Urinary bladder (tissue), 4 donors: Measurements from ENCODE around the gene DOHH. TPM values are rescaled to one million over a fixed set of nuclear protein-coding genes. Genes with fewer than 3 reads are reported as not detected.
A peak's percentile ranks its signal among the peaks of the same experiment; 100 is the strongest.
"Not testable (repeated sequence)": the region's sequence is repeated elsewhere in the genome, so short reads cannot be mapped to it uniquely, and the experiment has no call there.

Source experiments
- DNase-seq: peaks from one replicate; pipeline ENCODE4 v3.0.0-alpha.2; 2015; ENCODE audit errors: extremely low spot score
- H3K27ac ChIP-seq: one replicate; pipeline ENCODE4 v1.5.1; 2013; ENCODE audit warnings: low read depth, mild to moderate bottlenecking, moderate library complexity
- H3K36me3 ChIP-seq: one replicate; pipeline ENCODE4 v1.6.1; 2013; ENCODE audit warnings: mild to moderate bottlenecking, moderate library complexity; ENCODE audit not compliant: insufficient read depth
- H3K4me1 ChIP-seq: one replicate; pipeline ENCODE4 v1.6.1; 2013; ENCODE audit warnings: mild to moderate bottlenecking, moderate library complexity; ENCODE audit not compliant: insufficient read depth
- H3K4me3 ChIP-seq: one replicate; pipeline ENCODE4 v1.5.1; 2013; ENCODE audit warnings: low read depth, low read length
- WGBS: extraction: QIAGEN DNeasy Blood & Tissue Kit; methylation state at CpG from one replicate; pipeline ENCODE4 v1.1.7; 2013; 5-methylcytosine and 5-hydroxymethylcytosine counted together
- polyA plus RNA-seq: library from polyadenylated mRNA; stranded (reverse); fragments of 200-250 nt; gene quantifications from one replicate; pipeline ENCODE4 v1.2.3, GENCODE V29; 2013
- total RNA-seq: library from RNA; depleted of rRNA; stranded (reverse); fragments of >200 nt; gene quantifications from one replicate; pipeline ENCODE4 v1.2.3, GENCODE V29; 2014
- donor health status: healthy with polysubstance abuse.
- donor health status: healthy.

The DOHH gene
- total and polyA plus RNA-seq, 2 donors, result 2.9 to 18.3 TPM

GRCh38 chr19:3454656-3455392 is 45.6 kb downstream of the DOHH start:
- Histone ChIP-seq H3K4me3 (no peak overlapping the region), H3K27ac (no peak overlapping the region), H3K4me1 (no peaks in the 10 kb centered on the region), H3K36me3 (peaks cover 2% of the 10 kb centered on the region)
- no peak for DNase-seq
- WGBS, result 91% methylated on average over 15 of the region's 15 CpGs

GRCh38 chr19:3453840-3454239 is 46.6 kb downstream of the DOHH start:
- H3K27ac ChIP-seq, result no peak overlapping the region
- peaks cover 4% of the 10 kb centered on the region for H3K36me3 ChIP-seq
- 83% methylated on average over 25 of the region's 25 CpGs for WGBS
- DNase-seq, result no peak
- H3K4me3 ChIP-seq, result no peak overlapping the region
- no peaks in the 10 kb centered on the region for H3K4me1 ChIP-seq

- DNase-seq, H3K4me1 ChIP-seq, H3K36me3 ChIP-seq, H3K27ac ChIP-seq, H3K4me3 ChIP-seq: not testable (repeated sequence)
- 92% methylated on average over 10 of the region's 10 CpGs for WGBS
These were observed 47.6 kb downstream of the DOHH start for GRCh38 chr19:3452942-3453214.

DNA sequence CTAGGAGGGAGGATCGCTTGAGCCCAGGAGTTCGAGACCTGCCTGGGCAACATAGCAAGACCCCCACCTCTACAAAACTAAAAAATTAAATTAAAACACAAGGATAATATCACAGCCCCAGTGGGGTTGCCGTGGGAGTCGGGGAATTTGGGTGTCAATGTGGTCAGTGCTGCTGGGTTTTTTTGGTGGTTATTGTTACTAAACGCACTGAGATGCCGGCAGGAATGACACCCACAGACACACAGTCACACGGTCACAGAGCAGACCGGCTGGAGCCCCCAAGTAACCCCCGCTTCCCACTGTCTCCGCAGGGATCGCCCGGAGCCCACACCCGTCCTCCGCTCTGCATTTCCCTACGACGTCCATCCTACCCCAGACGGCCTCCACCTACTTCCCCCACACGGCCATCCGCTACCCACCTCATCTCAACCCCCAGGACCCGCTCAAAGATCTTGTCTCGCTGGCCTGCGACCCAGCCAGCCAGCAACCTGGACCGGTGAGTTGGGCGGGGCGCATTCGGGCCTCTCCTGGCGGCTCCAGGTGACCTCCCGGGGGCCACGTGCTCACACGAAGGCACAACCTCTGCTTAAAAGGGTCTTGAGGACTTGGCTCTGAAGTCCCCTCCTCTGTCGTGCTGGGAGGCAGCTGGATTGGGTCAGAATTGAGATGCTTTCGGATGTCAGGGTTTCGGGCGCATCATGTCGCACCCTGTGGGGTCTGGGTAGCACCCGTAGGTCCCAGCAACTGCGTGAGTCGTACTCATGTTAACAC is 48.1 kb downstream of the DOHH start:
- Histone ChIP-seq H3K27ac (no peak overlapping the region), H3K4me1 (no peaks in the 10 kb centered on the region), H3K4me3 (no peak overlapping the region), H3K36me3 (peaks cover 5% of the 10 kb centered on the region)
- no peak for DNase-seq
- 90% methylated on average over 38 of the region's 38 CpGs for WGBS

- Histone ChIP-seq H3K36me3 (peaks cover 6% of the 10 kb centered on the region), H3K4me1 (no peaks in the 10 kb centered on the region), H3K27ac (peak overlapping the region; percentile 78), H3K4me3 (no peak overlapping the region)
- no peak for DNase-seq
- WGBS, result 64% methylated on average over 10 of the region's 10 CpGs
These were observed 49.0 kb downstream of the DOHH start for GRCh38 chr19:3451451-3451866.

- Histone ChIP-seq H3K4me1 (no peaks in the 10 kb centered on the region), H3K4me3 (no peak overlapping the region), H3K27ac (peak overlapping the region; percentile 78), H3K36me3 (peaks cover 6% of the 10 kb centered on the region)
- WGBS, result 15% methylated on average over 12 of the region's 12 CpGs
- no peak for DNase-seq
These were observed 49.6 kb downstream of the DOHH start for GRCh38 chr19:3450796-3451411.

DNA sequence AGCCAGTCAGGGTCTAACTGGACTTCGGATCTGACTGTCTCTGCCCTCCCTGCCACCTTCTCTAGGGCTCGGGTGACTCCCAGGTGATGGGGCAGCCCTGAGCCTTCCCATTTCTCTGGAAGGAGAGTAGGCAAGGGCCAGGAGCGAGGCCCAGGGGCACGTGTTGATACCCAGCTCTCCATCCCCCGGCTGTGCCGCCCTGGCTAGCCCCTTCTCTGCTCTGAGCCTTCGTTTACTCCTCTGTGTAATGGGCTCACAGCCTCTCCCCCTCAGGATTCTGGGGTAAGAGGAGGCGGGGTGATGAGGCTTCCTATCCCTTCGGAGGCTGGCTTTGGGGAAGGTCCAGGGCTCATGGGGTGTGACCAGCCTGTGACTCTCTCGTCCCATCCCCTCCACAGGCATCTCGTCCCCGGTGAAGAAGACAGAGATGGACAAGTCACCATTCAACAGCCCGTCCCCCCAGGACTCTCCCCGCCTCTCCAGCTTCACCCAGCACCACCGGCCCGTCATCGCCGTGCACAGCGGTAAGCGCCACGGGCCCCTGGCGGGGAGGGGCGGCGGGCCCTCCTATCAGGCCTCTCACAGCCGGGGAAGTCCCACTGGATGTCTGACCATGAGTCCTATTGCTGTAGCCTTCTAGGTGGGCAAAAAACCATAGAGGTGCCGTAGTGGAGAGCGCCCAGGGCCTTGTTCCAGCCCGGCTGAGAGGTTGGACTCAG is 51.7 kb downstream of the DOHH start:
- Histone ChIP-seq H3K4me3 (no peak overlapping the region), H3K36me3 (peaks cover 6% of the 10 kb centered on the region), H3K27ac (no peak overlapping the region), H3K4me1 (no peaks in the 10 kb centered on the region)
- DNase-seq, result no peak
- 92% methylated on average over 28 of the region's 28 CpGs for WGBS

- WGBS, result 92% methylated on average over 4 of the region's 4 CpGs
- H3K4me3 ChIP-seq, DNase-seq, H3K36me3 ChIP-seq, H3K27ac ChIP-seq, H3K4me1 ChIP-seq: not testable (repeated sequence)
These were observed 53.8 kb downstream of the DOHH start for GRCh38 chr19:3446657-3447056.

GRCh38 chr19:3444695-3445234 is 55.7 kb downstream of the DOHH start:
- Histone ChIP-seq H3K36me3 (peaks cover 4% of the 10 kb centered on the region), H3K27ac (no peak overlapping the region), H3K4me1 (no peaks in the 10 kb centered on the region), H3K4me3 (no peak overlapping the region)
- WGBS, result 63% methylated on average over 24 of the region's 24 CpGs
- no peak for DNase-seq

- peak; percentile 25 for DNase-seq
- peaks cover 3% of the 10 kb centered on the region for H3K36me3 ChIP-seq
- H3K4me1 ChIP-seq, result no peaks in the 10 kb centered on the region
- H3K4me3 ChIP-seq, result no peak overlapping the region
- WGBS, result 35% methylated on average over 33 of the region's 33 CpGs
- H3K27ac ChIP-seq, result no peak overlapping the region
These were observed 56.4 kb downstream of the DOHH start for GRCh38 chr19:3443840-3444694.

- H3K4me1 ChIP-seq, result no peaks in the 10 kb centered on the region
- no peak overlapping the region for H3K4me3 ChIP-seq
- no peak for DNase-seq
- no peak overlapping the region for H3K27ac ChIP-seq
- 91% methylated on average over 15 of the region's 15 CpGs for WGBS
- H3K36me3 ChIP-seq, result peaks cover 2% of the 10 kb centered on the region
These were observed 57.9 kb downstream of the DOHH start for GRCh38 chr19:3442487-3443071.

DNA sequence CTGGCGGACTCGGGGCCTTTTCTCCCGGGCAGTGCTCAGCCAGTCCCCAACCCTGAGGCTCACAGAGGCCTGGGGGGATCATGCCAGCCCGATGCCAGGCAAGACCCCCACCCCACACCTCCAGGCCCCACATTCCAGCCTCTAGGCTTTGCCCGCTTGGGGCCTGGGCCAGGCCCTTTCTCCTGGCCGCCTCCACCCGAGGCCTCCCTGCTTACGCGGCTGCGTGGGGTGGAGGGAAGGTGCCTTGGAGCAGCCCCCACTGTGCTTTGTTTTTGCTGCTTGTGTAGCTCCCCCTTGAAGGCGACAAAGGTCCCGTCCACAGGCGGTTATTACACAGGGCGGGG is 58.5 kb downstream of the DOHH start:
- H3K4me3 ChIP-seq, result no peak overlapping the region
- DNase-seq, result no peak
- no peaks in the 10 kb centered on the region for H3K4me1 ChIP-seq
- no peak overlapping the region for H3K27ac ChIP-seq
- H3K36me3 ChIP-seq, result no peaks in the 10 kb centered on the region
- 74% methylated on average over 14 of the region's 14 CpGs for WGBS
